ENCODE results near the gene NPC1.

- TF ChIP-seq CTCF (IDR thresholded peaks at IDR 0.05; ENCODE audit: low read length) (no peak), EZH2 (IDR thresholded peaks at IDR 0.05; ENCODE audit: borderline replicate concordance, low read length) (no peak)
Observed at GRCh38 chr18:23502516-23503037, 83.7 kb downstream of the NPC1 start.
